HFF-Myc (cell line): ENCODE measurements around the gene HMGCS2.

Source experiments
- DNase-seq: peaks from one replicate; pipeline ENCODE4 v3.0.0-alpha.2; 2011; ENCODE audit warnings: low read depth; ENCODE audit errors: extremely low read depth
- H3K4me3 ChIP-seq: replicated peaks from 2 replicates; pipeline ENCODE4 v1.5.1; 2011; ENCODE audit warnings: low read depth, mild to moderate bottlenecking, control low read depth, low read length
- CTCF ChIP-seq: IDR thresholded peaks from 2 replicates; pipeline ENCODE4 v1.5.1; 2012; ENCODE audit warnings: mild to moderate bottlenecking, low read depth, low read length, control low read depth; ENCODE audit errors: missing control alignments

Gene HMGCS2

GRCh38 chr1:119799599-119800177, 31.0 kb upstream of the HMGCS2 start:
- TF ChIP-seq CTCF, result no peak
- no peak overlapping the region for H3K4me3 ChIP-seq
- DNase-seq, result no peak

- no peak overlapping the region for H3K4me3 ChIP-seq
- TF ChIP-seq CTCF, result no peak
- DNase-seq, result no peak
Observed at GRCh38 chr1:119799003-119799402, 30.3 kb upstream of the HMGCS2 start.

- H3K4me3 ChIP-seq, result no peak overlapping the region
- no peak for TF ChIP-seq CTCF
- no peak for DNase-seq
Observed at GRCh38 chr1:119797606-119798005, 28.9 kb upstream of the HMGCS2 start.

- no peak for TF ChIP-seq CTCF
- H3K4me3 ChIP-seq, result no peak overlapping the region
- no peak for DNase-seq
Observed at GRCh38 chr1:119797162-119797561, 28.5 kb upstream of the HMGCS2 start.

GRCh38 chr1:119795261-119796200, 26.8 kb upstream of the HMGCS2 start:
- no peak overlapping the region for H3K4me3 ChIP-seq
- no peak for DNase-seq
- TF ChIP-seq CTCF, result no peak

GRCh38 chr1:119794876-119795240, 26.2 kb upstream of the HMGCS2 start:
- no peak for TF ChIP-seq CTCF

More at GRCh38 chr1:119794876-119795240, 26.2 kb upstream of the HMGCS2 start:
- no peak overlapping the region for H3K4me3 ChIP-seq
- DNase-seq, result no peak
